Left ventricle myocardium inferior (tissue), 1 donor: ENCODE results near the gene PLPP4. TPM values are rescaled to one million over a fixed set of nuclear protein-coding genes. Genes with fewer than 3 reads are reported as not detected.

Experiments
- DNase-seq: peaks from one replicate; pipeline ENCODE4 v3.0.0-alpha.2; 2020
- H3K27ac ChIP-seq: fragments of 200-600 bp; replicated peaks from 2 replicates; pipeline ENCODE4 v1.8.0; 2021
- H3K27me3 ChIP-seq: fragments of 200-600 bp; 2 replicates; pipeline ENCODE4 v1.8.0; 2021; ENCODE audit warnings: low read depth
- H3K36me3 ChIP-seq: fragments of 200-600 bp; 2 replicates; pipeline ENCODE4 v1.8.0; 2021
- H3K4me1 ChIP-seq: fragments of 200-600 bp; 2 replicates; pipeline ENCODE4 v1.8.0; 2021
- H3K4me3 ChIP-seq: fragments of 200-600 bp; 2 replicates; pipeline ENCODE4 v1.8.0; 2021; ENCODE audit warnings: mild to moderate bottlenecking, moderate library complexity
- H3K9me3 ChIP-seq: fragments of 200-600 bp; replicated peaks from 2 replicates; pipeline ENCODE4 v1.8.0; 2021
- CTCF ChIP-seq: fragments of 200-600 bp; IDR thresholded peaks from 2 replicates; pipeline ENCODE4 v1.8.0; 2021; ENCODE audit warnings: antibody characterized with exemption, mild to moderate bottlenecking, borderline replicate concordance
- intact Hi-C: fragments of 100-400 bp; cut with micrococcal nuclease; formaldehyde crosslinking; loops from one replicate; pipeline ENCODE4 v1.11.0; 2022
- total RNA-seq: library from RNA; stranded (reverse); fragmentation: NEBNext Ultra II Directional; extraction: Animal tissue kit (Norgen Biotek cat#: 25700); gene quantifications from one replicate; pipeline ENCODE4 v1.2.1, GENCODE V29; 2021
- donor health status: DM: no; HTN: yes; CAD: no; lungs with severe emphysema.

Gene PLPP4
- total RNA-seq, 1 donor from 2014 or later, result not detected

- Histone ChIP-seq H3K27ac (no peak overlapping the region), H3K9me3 (no peaks in the 10 kb centered on the region), H3K27me3 (peaks cover 15% of the 10 kb centered on the region), H3K4me1 (no peaks in the 10 kb centered on the region), H3K36me3 (no peaks in the 10 kb centered on the region), H3K4me3 (no peak overlapping the region)
- no peak for TF ChIP-seq CTCF
- no peak for DNase-seq
- intact Hi-C loops, result no loop called here
These were observed 35.3 kb downstream of the PLPP4 start for GRCh38 chr10:120492346-120492745.

DNA sequence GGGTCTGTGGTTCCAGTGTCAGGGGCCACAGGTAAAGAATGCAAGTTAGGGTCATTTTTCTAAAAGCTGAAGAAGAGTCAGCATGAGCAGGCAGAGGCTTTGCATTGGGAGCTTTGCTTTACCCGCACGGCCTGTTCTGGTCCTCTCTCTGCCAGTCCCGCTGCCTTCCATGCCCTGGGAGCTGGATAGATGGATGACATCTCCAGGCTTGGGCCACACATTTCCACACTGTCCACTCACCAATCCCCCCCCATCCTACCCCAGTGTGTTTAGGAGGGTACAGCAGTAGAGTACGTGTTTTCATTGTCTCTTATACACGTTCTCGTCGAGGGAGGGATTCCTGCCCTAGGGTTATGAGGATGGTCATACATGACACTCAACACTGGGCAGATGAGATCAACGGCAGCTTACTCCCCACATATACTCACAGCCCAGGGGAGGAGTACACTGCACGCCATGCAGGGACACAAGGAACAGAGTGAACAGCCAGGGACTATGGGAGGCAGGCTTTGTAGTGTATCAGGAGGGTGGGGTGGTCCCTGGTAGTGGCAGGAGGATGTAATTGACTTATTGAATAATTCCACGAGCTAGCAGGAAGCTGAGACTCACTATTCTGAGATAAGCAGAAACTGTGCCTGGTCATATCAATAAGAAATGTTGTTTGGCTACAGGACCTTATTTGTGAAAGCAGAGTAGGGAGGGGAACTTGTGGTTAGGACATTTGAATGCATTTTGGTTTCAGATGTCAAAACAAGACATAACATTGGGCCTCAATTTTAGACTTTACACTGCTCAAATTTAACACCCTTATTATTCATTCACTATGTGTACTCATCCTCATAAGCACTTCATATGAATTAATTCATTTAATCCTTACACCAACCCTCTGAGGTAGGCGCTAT is 36.6 kb downstream of the PLPP4 start:
- no peaks in the 10 kb centered on the region for H3K9me3 ChIP-seq
- no peaks in the 10 kb centered on the region for H3K4me1 ChIP-seq
- peaks cover 15% of the 10 kb centered on the region for H3K27me3 ChIP-seq
- no peak for DNase-seq
- no peak for TF ChIP-seq CTCF
- H3K27ac ChIP-seq, result no peak overlapping the region
- intact Hi-C loops, result no loop called here
- no peak overlapping the region for H3K4me3 ChIP-seq
- H3K36me3 ChIP-seq, result no peaks in the 10 kb centered on the region

DNA sequence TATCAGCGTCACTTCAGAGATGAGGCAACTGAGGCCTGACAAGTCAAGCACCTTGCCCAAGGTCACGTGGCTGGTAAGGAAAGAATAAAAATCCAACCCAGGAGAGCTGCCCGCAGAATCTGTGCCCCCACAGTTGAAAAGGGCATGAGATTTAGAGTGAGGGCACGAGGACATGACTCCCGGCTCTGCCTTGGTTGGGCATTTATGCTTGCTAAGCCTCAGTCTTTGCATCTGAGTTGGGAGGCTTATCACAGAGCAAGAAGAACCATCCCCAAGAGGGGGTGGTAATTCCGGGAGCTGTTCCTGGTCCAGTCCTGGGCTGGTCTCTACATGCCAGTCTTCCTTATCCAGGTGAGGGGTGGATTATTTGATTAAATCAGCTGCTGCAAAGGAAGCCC is 37.3 kb downstream of the PLPP4 start:
- no peaks in the 10 kb centered on the region for H3K4me1 ChIP-seq
- H3K27ac ChIP-seq, result no peak overlapping the region
- no peaks in the 10 kb centered on the region for H3K9me3 ChIP-seq
- no peak overlapping the region for H3K4me3 ChIP-seq
- no peaks in the 10 kb centered on the region for H3K36me3 ChIP-seq
- no peak for TF ChIP-seq CTCF
- DNase-seq, result no peak
- intact Hi-C loops, result no loop called here
- H3K27me3 ChIP-seq, result peaks cover 15% of the 10 kb centered on the region

DNA sequence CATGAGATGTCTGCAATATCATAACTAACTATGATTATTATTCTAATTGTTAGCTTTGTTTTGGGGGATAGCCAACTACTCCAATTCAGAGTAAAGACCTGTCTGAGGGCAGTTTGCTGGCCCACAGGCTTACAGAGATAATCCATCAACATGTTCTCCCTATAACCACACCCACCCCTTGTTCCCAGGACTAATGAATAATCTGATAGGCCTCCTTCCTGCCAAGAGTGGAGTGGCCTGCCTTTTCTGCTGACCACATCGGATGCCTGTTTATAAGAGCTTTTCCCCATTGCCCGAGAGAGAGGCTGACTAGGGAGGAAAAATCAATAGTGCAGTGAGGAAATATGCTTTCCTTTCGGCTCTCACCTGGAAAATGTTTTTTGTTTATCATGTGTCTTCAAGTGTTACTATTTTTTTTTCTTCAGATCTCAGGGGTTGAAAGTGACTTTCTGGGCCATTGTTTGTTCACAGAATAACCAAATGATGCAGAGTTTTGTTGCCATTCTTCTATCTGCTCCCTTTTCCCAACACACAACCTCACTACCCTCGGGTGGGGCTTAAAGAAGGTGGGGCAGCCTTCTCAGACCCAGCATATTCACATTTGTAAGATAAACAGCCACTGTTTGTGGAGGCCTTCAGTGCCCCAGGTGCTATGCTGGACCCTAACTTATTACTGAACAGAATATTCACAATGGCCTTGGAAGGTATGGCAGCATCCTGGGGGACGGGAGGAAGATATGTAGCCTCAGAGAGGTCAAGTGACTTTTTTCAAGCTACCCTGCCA is 38.4 kb downstream of the PLPP4 start:
- H3K36me3 ChIP-seq, result no peaks in the 10 kb centered on the region
- intact Hi-C loops, result no loop called here
- no peaks in the 10 kb centered on the region for H3K4me1 ChIP-seq
- H3K27ac ChIP-seq, result no peak overlapping the region
- no peak for DNase-seq
- peaks cover 25% of the 10 kb centered on the region for H3K27me3 ChIP-seq
- H3K9me3 ChIP-seq, result no peaks in the 10 kb centered on the region
- no peak for TF ChIP-seq CTCF
- H3K4me3 ChIP-seq, result no peak overlapping the region

DNA sequence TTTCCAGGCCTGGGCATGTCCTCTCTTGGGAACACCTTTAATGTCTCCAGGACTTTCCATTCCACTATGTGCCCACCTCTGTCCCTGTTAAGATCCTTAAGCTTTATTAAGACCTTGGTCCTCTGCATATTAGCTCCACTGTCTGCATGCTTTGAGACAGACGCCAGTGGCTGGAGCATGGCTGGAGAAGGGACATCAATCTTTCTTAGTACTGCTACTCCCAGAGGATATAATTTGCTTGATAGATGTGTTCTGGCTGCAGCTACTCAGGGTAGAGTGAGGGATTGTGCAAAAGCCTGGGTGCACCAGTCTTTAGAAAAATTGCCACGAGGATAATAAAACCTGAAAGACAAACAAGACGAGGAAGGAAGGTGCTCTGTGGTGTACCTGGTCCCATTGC is 42.9 kb downstream of the PLPP4 start:
- H3K27me3 ChIP-seq, result peaks cover 15% of the 10 kb centered on the region
- DNase-seq, result no peak
- no peaks in the 10 kb centered on the region for H3K36me3 ChIP-seq
- no peaks in the 10 kb centered on the region for H3K4me1 ChIP-seq
- H3K27ac ChIP-seq, result no peak overlapping the region
- no peak for TF ChIP-seq CTCF
- no peaks in the 10 kb centered on the region for H3K9me3 ChIP-seq
- no peak overlapping the region for H3K4me3 ChIP-seq
- intact Hi-C loops, result no loop called here
